Motor neuron (in vitro differentiated cells): Measurements from ENCODE around the gene SOCS1. TPM values are rescaled to one million over a fixed set of nuclear protein-coding genes. Genes with fewer than 3 reads are reported as not detected.

Source experiments
- ATAC-seq, 8 experiments: fragments of 200-7000 bp; cut with Tn5 transposase; replicated peaks in 6 of 8; 2 replicates each; pipeline ENCODE4 v1.8.0; 2021; ENCODE audit warnings: mild to moderate bottlenecking in 8 of 8, moderate library complexity in 8 of 8
- H3K27ac ChIP-seq, 2 donors: fragments of 250-450 bp; sonication (Bioruptor Pico); 2 replicates each; pipeline ENCODE4 v1.9.0; 2021; ENCODE audit warnings: antibody characterized with exemption in 2 of 2, mild to moderate bottlenecking in 2 of 2, moderate library complexity in 1 of 2
- H3K4me1 ChIP-seq, 2 donors: fragments of 250-450 bp; sonication (Bioruptor Pico); replicated peaks in 1 of 2; 2 replicates each; pipeline ENCODE4 v1.6.1; 2021; ENCODE audit warnings: antibody characterized with exemption in 2 of 2, mild to moderate bottlenecking in 2 of 2, moderate library complexity in 1 of 2
- H3K4me3 ChIP-seq, 5 donors: fragments of 250-450 bp; sonication (Bioruptor Pico); 2 replicates each; pipeline ENCODE4 v1.9.0; 2021; ENCODE audit warnings: antibody characterized with exemption in 5 of 5, mild to moderate bottlenecking in 5 of 5, moderate library complexity in 4 of 5
- WGBS, 10 experiments: fragments of 450-650 bp; shearing (Covaris generic); methylation state at CpG; one replicate each; pipeline ENCODE4 v1.0.0; 2022; 5-methylcytosine and 5-hydroxymethylcytosine counted together
- in situ Hi-C, 9 experiments: fragments of 400-800 bp; cut with MboI; loops; one replicate each; pipeline ENCODE4 v1.15.0; 2021; ENCODE audit warnings: low sequenced_read_pairs in 9 of 9, low pct_unique_long_range_greater_than_20kb in 2 of 9; ENCODE audit not compliant: unreplicated experiment in 9 of 9
- total RNA-seq, 8 experiments: library from RNA; unstranded; fragments of 300-600 nt; gene quantifications; 2 replicates each; pipeline versions ENCODE4 v1.2.3 to v1.2.4, GENCODE V29; 2022

The SOCS1 gene
- total RNA-seq, 8 experiments from 2014 or later = 0.92 to 42.1 (median 3.5) TPM

GRCh38 chr16:11204513-11205047 lies 51.4 kb downstream of the SOCS1 start:
- no peak for ATAC-seq

More at GRCh38 chr16:11204513-11205047, 51.4 kb downstream of the SOCS1 start:
- in situ Hi-C loops = no loop called here
- no peak overlapping the region for H3K27ac ChIP-seq
- no peak overlapping the region for H3K4me3 ChIP-seq
- WGBS, 10 experiments = 63 to 100% (median 73%) methylated on average over 1 to 3 of the region's 4 CpGs; no CpG with 5 or more reads in 5 of the 10 experiments
- H3K4me1 ChIP-seq = peaks cover 19 to 20% of the 10 kb centered on the region in 2 donors

Other genes starting within 250 kb of the SOCS1 start
- under 1 TPM in 6 of 8 experiments, not detected in 2; 0.17 to 0.66 (median 0.55) TPM for gene TNP2, start 13.1 kb upstream of the SOCS1 start, total RNA-seq
- gene PRM3, start 17.4 kb upstream of the SOCS1 start, total RNA-seq = 1 to 10 TPM in 1 of 8 experiments, not detected in 7; 1.9 TPM
- gene PRM2, start 20.3 kb upstream of the SOCS1 start, total RNA-seq = under 1 TPM in 1 of 8 experiments, not detected in 7; 0.47 TPM
- gene PRM1, start 25.1 kb upstream of the SOCS1 start, total RNA-seq = not detected
- 10 to 100 TPM in 3 of 8 experiments, 1 to 10 TPM in 5; 1.6 to 22.7 (median 5.2) TPM for gene RMI2, start 89.3 kb upstream of the SOCS1 start, total RNA-seq